ENCODE measurements around the gene RPEL1. TPM values are rescaled to one million over a fixed set of nuclear protein-coding genes. Genes with fewer than 3 reads are reported as not detected.

Gene RPEL1
- total RNA-seq, 1 experiment from 2014 or later, result not detected

GRCh38 chr10:103197903-103198302 is 47.8 kb upstream of the RPEL1 start:
- H3K4me2 ChIP-seq (ENCODE audit: low read length), result no peak overlapping the region
- H3K4me3 ChIP-seq (ENCODE audit: low read length), result no peak overlapping the region

DNA sequence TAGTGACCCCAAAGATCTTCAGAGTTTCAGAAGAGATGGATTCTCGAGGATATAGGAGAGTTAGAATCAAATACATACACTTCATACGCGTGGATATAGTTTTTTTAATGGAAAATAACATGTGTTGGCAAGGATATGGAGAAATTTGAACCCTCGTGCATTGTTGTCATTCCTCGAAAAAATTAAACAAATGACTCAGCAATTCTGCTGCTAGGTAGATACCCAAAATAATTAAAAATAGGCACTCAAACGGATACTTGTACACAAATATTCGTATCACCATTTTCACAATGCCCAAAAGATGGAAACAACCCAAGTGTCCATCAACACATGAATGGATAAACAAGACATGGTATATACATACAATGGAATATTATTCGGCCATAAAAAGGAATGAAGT is 47.0 kb upstream of the RPEL1 start:
- no peaks in the 10 kb centered on the region for H3K9me2 ChIP-seq (replicated peaks; ENCODE audit: low read length)
- BruUV-seq (replicated peaks), result no TSS peak
- no peaks in the 10 kb centered on the region for H3K9me3 ChIP-seq (ENCODE audit: low read length)
- H3K27ac ChIP-seq (ENCODE audit: low read length), result no peak overlapping the region
- H2AFZ ChIP-seq (ENCODE audit: low read length), result no peak overlapping the region
- no peaks in the 10 kb centered on the region for H3K27me3 ChIP-seq (ENCODE audit: low read length)
- TF ChIP-seq EZH2 (IDR thresholded peaks at IDR 0.05; ENCODE audit: low read length, unreplicated experiment), result no peak
- TF ChIP-seq EZH2phosphoT487 (IDR thresholded peaks at IDR 0.05; ENCODE audit: borderline replicate concordance, low read length), result no peak
- TF ChIP-seq CTCF (conservative IDR thresholded peaks at IDR 0.05; ENCODE audit: low read depth, low read length), result no peak
- no peaks in the 10 kb centered on the region for H3K36me3 ChIP-seq (ENCODE audit: low read depth, low read length)
- H3K4me2 ChIP-seq (ENCODE audit: low read length), result no peak overlapping the region
- H3K4me3 ChIP-seq (ENCODE audit: low read length), result no peak overlapping the region
- ATAC-seq (no peak), DNase-seq (peak; percentile 2)
- H4K20me1 ChIP-seq (ENCODE audit: low read length), result no peaks in the 10 kb centered on the region
- peaks cover 19% of the 10 kb centered on the region for H3K4me1 ChIP-seq (ENCODE audit: insufficient read depth, low read length)
- peaks cover 3% of the 10 kb centered on the region for H3F3A ChIP-seq (ENCODE audit: low read length, unreplicated experiment)
- no peak overlapping the region for H3K9ac ChIP-seq (ENCODE audit: low read length)
- 0 out of 2 replicates have a peak, but pooled peaks cover under 1% of the 10 kb centered on the region for H3K79me2 ChIP-seq (ENCODE audit: low read length)
- ChIA-PET POLR2A (ENCODE audit: unreplicated experiment) (no interaction called here), CTCF (no interaction called here)
- intact Hi-C loops (cut with micrococcal nuclease), result no loop called here

More at GRCh38 chr10:103197903-103198302, 47.8 kb upstream of the RPEL1 start:
- intact Hi-C loops (cut with micrococcal nuclease), result no loop called here
- H2AFZ ChIP-seq (ENCODE audit: low read length), result no peak overlapping the region
- ATAC-seq (no peak), DNase-seq (no peak)
- POLR2A ChIA-PET (ENCODE audit: unreplicated experiment), result no interaction called here
- no peaks in the 10 kb centered on the region for H3K27me3 ChIP-seq (ENCODE audit: low read length)
- H3K9me3 ChIP-seq (ENCODE audit: low read length), result no peaks in the 10 kb centered on the region
- H3K27ac ChIP-seq (ENCODE audit: low read length), result no peak overlapping the region
- H4K20me1 ChIP-seq (ENCODE audit: low read length), result no peaks in the 10 kb centered on the region
- peaks cover 3% of the 10 kb centered on the region for H3F3A ChIP-seq (ENCODE audit: low read length, unreplicated experiment)
- H3K9ac ChIP-seq (ENCODE audit: low read length), result no peak overlapping the region
- no peaks in the 10 kb centered on the region for H3K9me2 ChIP-seq (replicated peaks; ENCODE audit: low read length)
- peaks cover 23% of the 10 kb centered on the region for H3K4me1 ChIP-seq (ENCODE audit: insufficient read depth, low read length)
- CTCF ChIA-PET, result no interaction called here
- TF ChIP-seq EZH2 (IDR thresholded peaks at IDR 0.05; ENCODE audit: low read length, unreplicated experiment) (no peak), CTCF (conservative IDR thresholded peaks at IDR 0.05; ENCODE audit: low read depth, low read length) (no peak), EZH2phosphoT487 (IDR thresholded peaks at IDR 0.05; ENCODE audit: borderline replicate concordance, low read length) (no peak)
- BruUV-seq (replicated peaks), result no TSS peak
- no peaks in the 10 kb centered on the region for H3K36me3 ChIP-seq (ENCODE audit: low read depth, low read length)
- H3K79me2 ChIP-seq (ENCODE audit: low read length), result peaks cover 5% of the 10 kb centered on the region; the same call in 1 of the 2 replicates

DNA sequence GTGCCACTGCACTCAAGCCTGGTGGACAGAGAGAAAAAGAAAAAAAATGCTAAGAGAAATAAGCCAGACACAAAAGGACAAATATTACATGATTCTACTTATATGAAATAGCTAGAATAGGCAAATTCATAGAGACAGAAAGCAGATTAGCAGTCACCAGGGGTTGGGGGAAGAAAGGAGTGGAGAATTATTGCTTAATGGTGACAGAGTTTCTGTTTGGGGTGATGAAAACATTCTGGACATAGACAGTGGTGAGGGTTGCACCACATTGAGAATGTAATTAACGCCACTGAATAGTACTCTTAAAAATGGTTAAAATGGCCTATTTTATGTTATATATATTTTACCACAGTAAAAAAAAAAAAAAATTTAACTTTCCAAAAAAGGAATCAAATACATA is 46.2 kb upstream of the RPEL1 start:
- BruUV-seq (replicated peaks), result no TSS peak
- H3K9me3 ChIP-seq (ENCODE audit: low read length), result no peaks in the 10 kb centered on the region
- H3K36me3 ChIP-seq (ENCODE audit: low read depth, low read length), result no peaks in the 10 kb centered on the region
- no peak overlapping the region for H3K4me2 ChIP-seq (ENCODE audit: low read length)
- H2AFZ ChIP-seq (ENCODE audit: low read length), result no peak overlapping the region
- peaks cover 3% of the 10 kb centered on the region for H3F3A ChIP-seq (ENCODE audit: low read length, unreplicated experiment)
- H3K79me2 ChIP-seq (ENCODE audit: low read length), result no peaks in the 10 kb centered on the region
- ChIA-PET POLR2A (ENCODE audit: unreplicated experiment) (no interaction called here), CTCF (no interaction called here)
- H3K27me3 ChIP-seq (ENCODE audit: low read length), result no peaks in the 10 kb centered on the region
- ATAC-seq, result no peak
- H3K4me1 ChIP-seq (ENCODE audit: insufficient read depth, low read length), result peaks cover 10% of the 10 kb centered on the region
- H3K9me2 ChIP-seq (replicated peaks; ENCODE audit: low read length), result no peaks in the 10 kb centered on the region
- no peak for DNase-seq
- no peak overlapping the region for H3K27ac ChIP-seq (ENCODE audit: low read length)
- TF ChIP-seq EZH2phosphoT487 (IDR thresholded peaks at IDR 0.05; ENCODE audit: borderline replicate concordance, low read length) (no peak), EZH2 (IDR thresholded peaks at IDR 0.05; ENCODE audit: low read length, unreplicated experiment) (no peak), CTCF (conservative IDR thresholded peaks at IDR 0.05; ENCODE audit: low read depth, low read length) (no peak)
- H3K9ac ChIP-seq (ENCODE audit: low read length), result no peak overlapping the region
- intact Hi-C loops (cut with micrococcal nuclease), result no loop called here
- H4K20me1 ChIP-seq (ENCODE audit: low read length), result no peaks in the 10 kb centered on the region
- H3K4me3 ChIP-seq (ENCODE audit: low read length), result no peak overlapping the region
